Endothelial cell (in vitro differentiated cells): ENCODE measurements around the gene RNF224. TPM values are rescaled to one million over a fixed set of nuclear protein-coding genes. Genes with fewer than 3 reads are reported as not detected.

Experiments
- DNase-seq: peaks from one replicate; pipeline ENCODE4 v3.0.0; 2021; ENCODE audit warnings: low spot score
- H3K27ac Mint-ChIP-seq: one replicate; pipeline ENCODE4 v1.8.0; 2021; ENCODE audit warnings: mixed read lengths, inconsistent platforms; ENCODE audit not compliant: unreplicated experiment
- H3K27me3 Mint-ChIP-seq: one replicate; pipeline ENCODE4 v1.8.0; 2021; ENCODE audit warnings: mild to moderate bottlenecking, moderate library complexity, mixed read lengths, inconsistent platforms; ENCODE audit not compliant: unreplicated experiment
- H3K36me3 Mint-ChIP-seq: one replicate; pipeline ENCODE4 v1.8.0; 2021; ENCODE audit warnings: mild to moderate bottlenecking, low read depth, mixed read lengths, inconsistent platforms; ENCODE audit not compliant: unreplicated experiment
- H3K4me1 Mint-ChIP-seq: one replicate; pipeline ENCODE4 v1.8.0; 2021; ENCODE audit warnings: mild to moderate bottlenecking, mixed read lengths, inconsistent platforms; ENCODE audit not compliant: unreplicated experiment
- H3K4me3 Mint-ChIP-seq: one replicate; pipeline ENCODE4 v1.8.0; 2021; ENCODE audit warnings: mild to moderate bottlenecking, mixed read lengths, inconsistent platforms; ENCODE audit not compliant: unreplicated experiment
- H3K9me3 Mint-ChIP-seq: one replicate; pipeline ENCODE4 v1.8.0; 2021; ENCODE audit warnings: mixed read lengths, inconsistent platforms; ENCODE audit not compliant: unreplicated experiment
- CTCF ChIP-seq: fragments of 200-600 bp; sonication (generic); IDR thresholded peaks from one replicate; pipeline ENCODE4 v1.5.0; 2021; ENCODE audit warnings: antibody characterized with exemption; ENCODE audit not compliant: unreplicated experiment
- total RNA-seq: library from RNA; stranded (reverse); fragmentation: NEBNext Ultra II Directional; extraction: Animal tissue kit (Norgen Biotek cat#: 25700); gene quantifications from one replicate; pipeline ENCODE4 v1.2.1, GENCODE V29; 2021; ENCODE audit not compliant: unreplicated experiment

Gene RNF224
- total RNA-seq, 1 donor from 2014 or later = not detected

GRCh38 chr9:137252555-137253506 lies 25.5 kb downstream of the RNF224 start:
- no peak overlapping the region for H3K27ac Mint-ChIP-seq
- H3K4me3 Mint-ChIP-seq = no peak overlapping the region
- H3K27me3 Mint-ChIP-seq = peaks cover 6% of the 10 kb centered on the region
- no peaks in the 10 kb centered on the region for H3K9me3 Mint-ChIP-seq
- no peak for TF ChIP-seq CTCF
- peaks cover 13% of the 10 kb centered on the region for H3K4me1 Mint-ChIP-seq
- no peaks in the 10 kb centered on the region for H3K36me3 Mint-ChIP-seq
- no peak for DNase-seq

GRCh38 chr9:137253717-137254623 lies 26.7 kb downstream of the RNF224 start:
- Mint-ChIP-seq H3K36me3 (no peaks in the 10 kb centered on the region), H3K9me3 (no peaks in the 10 kb centered on the region), H3K4me3 (peak overlapping the region; percentile 92), H3K27ac (peak overlapping the region; percentile 67), H3K4me1 (peaks cover 13% of the 10 kb centered on the region), H3K27me3 (peaks cover 6% of the 10 kb centered on the region)
- DNase-seq = no peak
- no peak for TF ChIP-seq CTCF

- Mint-ChIP-seq H3K27me3 (peaks cover 6% of the 10 kb centered on the region), H3K36me3 (no peaks in the 10 kb centered on the region), H3K4me3 (peak within 1 kb of the TSS; percentile 95), H3K27ac (peak within 1 kb of the TSS; percentile 67), H3K9me3 (no peaks in the 10 kb centered on the region), H3K4me1 (peaks cover 13% of the 10 kb centered on the region)
- TF ChIP-seq CTCF = no peak
- peak; percentile 90 for DNase-seq
These were observed 27.5 kb downstream of the RNF224 start, which contains the start of gene NELFB for GRCh38 chr9:137254624-137255447. TSS of gene NELFB (plus strand) at chr9:137255327.

GRCh38 chr9:137255448-137256114 lies 28.3 kb downstream of the RNF224 start:
- DNase-seq = no peak
- Mint-ChIP-seq H3K27me3 (peaks cover 6% of the 10 kb centered on the region), H3K9me3 (no peaks in the 10 kb centered on the region), H3K4me1 (peaks cover 13% of the 10 kb centered on the region), H3K27ac (no peak overlapping the region), H3K4me3 (peak overlapping the region; percentile 95), H3K36me3 (no peaks in the 10 kb centered on the region)
- no peak for TF ChIP-seq CTCF
